Measurements from ENCODE around the gene SLC6A20. TPM values are rescaled to one million over a fixed set of nuclear protein-coding genes. Genes with fewer than 3 reads are reported as not detected.

SLC6A20 gene
- polyA plus RNA-seq, 3 donors, result 0.07 to 0.33 (median 0.20) TPM

- no peak for DNase-seq (ENCODE audit: extremely low read depth in 1 of 11, low read depth in 9 of 11, low spot score in 4 of 11)
Observed at GRCh38 chr3:45782381-45782780, 14.0 kb downstream of the SLC6A20 start.

- no peak for DNase-seq (ENCODE audit: extremely low read depth in 1 of 11, low read depth in 9 of 11, low spot score in 4 of 11)
Observed at GRCh38 chr3:45781841-45782240, 14.5 kb downstream of the SLC6A20 start.

DNA sequence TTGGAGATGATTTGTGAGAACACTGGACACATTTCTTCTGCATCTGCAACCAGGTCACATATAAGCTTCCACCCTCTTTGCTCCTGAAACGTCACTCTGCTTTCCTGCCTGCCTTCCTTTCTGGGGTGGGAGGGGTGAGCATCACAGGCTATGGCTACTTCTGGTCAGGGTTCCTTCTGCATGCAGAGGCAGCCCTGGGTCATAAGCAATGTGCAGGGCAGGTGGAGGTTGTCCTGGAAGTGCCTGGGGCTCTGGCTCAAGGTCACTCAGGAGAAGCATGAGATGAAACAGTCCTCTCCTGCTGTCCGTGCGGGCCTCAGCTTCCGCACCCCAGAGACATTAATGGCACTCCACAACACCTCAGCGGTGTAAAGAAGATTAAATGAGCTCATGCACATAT lies 15.1 kb downstream of the SLC6A20 start:
- DNase-seq (ENCODE audit: extremely low read depth in 1 of 11, low read depth in 9 of 11, low spot score in 4 of 11), result no peak

- DNase-seq (ENCODE audit: extremely low read depth in 1 of 11, low read depth in 9 of 11, low spot score in 4 of 11), result no peak
Observed at GRCh38 chr3:45779746-45780735, 16.3 kb downstream of the SLC6A20 start.

DNA sequence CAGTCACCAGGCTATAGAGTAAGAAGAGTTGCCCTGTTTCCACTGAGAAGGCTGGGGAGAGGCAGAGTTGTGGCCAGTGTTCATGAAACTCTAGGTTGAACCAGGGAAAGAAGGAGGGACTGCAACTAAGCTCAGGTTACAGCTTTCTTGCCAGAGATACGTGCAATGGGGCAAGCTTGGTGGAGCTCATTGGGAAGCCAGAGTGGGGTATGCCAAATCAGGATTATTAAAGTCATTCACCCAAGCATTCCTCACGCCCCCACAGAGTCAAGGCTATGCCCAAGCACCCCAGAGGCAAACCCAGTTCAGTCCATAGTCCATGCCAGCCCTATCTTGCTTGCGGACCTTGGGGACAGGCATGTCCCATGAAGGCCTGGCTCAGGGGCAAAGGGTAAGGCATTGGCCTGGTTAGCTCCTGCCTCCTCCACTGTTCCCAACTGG lies 17.6 kb downstream of the SLC6A20 start:
- DNase-seq (ENCODE audit: extremely low read depth in 1 of 11, low read depth in 9 of 11, low spot score in 4 of 11), result no peak

- no peak for DNase-seq (ENCODE audit: extremely low read depth in 1 of 11, low read depth in 9 of 11, low spot score in 4 of 11)
Observed at GRCh38 chr3:45777746-45778386, 18.5 kb downstream of the SLC6A20 start.

DNA sequence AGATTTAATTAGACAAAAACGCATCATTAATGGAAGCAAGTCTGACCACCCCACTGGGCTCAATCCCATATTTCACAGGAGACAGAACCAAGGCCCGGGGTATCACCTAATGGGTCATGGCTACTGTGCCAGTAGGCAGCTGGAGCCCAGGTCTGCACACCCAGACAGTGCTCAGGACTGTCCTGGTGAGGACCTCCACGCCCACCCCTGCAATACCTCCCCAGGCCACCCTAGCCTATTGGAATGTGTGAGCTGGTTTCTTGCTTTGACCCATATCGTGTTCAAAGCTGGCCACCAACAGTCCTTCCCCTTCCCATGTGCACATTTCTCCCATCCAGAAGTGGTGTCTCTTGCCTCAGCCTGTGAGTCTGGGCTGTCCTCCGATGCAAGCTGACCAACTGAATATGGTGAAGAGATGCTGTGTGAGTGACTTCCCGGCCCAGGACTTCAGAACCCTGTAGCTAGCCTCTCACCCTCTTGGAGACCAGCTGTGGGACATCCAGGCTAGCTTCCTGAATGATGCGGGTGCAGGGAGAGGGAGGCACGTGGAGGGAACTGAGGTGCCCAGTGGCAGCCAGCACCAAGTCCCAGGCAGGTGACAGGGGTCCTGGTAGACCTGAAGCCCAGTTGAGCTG lies 19.1 kb downstream of the SLC6A20 start:
- DNase-seq (ENCODE audit: extremely low read depth in 1 of 11, low read depth in 9 of 11, low spot score in 4 of 11), result no peak

DNA sequence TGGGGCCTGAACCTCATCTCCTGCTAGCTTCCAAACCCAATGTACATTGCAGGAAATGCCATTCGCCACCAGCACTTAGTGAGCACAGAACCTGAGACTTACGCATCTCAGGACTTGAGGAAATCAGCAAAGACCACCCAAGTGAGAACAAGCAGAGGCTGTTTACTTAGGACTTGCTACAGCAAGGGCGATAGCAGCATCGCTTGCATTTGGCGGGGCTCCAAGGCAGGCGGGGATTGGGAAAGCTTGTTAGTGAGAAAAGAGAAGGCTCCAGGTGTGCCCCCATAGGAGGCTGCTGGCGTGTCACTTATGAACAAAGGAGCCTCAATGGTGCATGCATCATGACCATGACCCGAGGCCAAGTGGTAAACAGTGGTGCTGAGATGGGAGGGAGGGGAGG lies 19.7 kb downstream of the SLC6A20 start:
- DNase-seq (ENCODE audit: extremely low read depth in 1 of 11, low read depth in 9 of 11, low spot score in 4 of 11), result peak in 1 of 11 donors; percentile 6

DNA sequence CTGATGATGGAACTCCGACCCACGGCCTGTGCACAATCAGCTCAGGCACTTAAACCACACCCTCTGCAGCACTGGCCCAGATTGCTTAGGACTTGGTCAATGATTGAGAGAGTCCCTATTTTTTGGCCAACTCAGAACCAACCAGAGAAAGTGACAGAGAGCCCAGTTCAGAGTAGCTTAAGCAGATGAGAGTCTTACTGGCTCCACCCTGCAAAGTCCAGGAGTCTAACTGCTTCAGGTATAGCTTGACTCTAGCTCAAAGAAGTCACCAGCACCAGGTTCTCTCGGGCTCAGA lies 20.1 kb downstream of the SLC6A20 start:
- DNase-seq (ENCODE audit: extremely low read depth in 1 of 11, low read depth in 9 of 11, low spot score in 4 of 11), result no peak

GRCh38 chr3:45775571-45776300 lies 20.6 kb downstream of the SLC6A20 start:
- no peak for DNase-seq (ENCODE audit: extremely low read depth in 1 of 11, low read depth in 9 of 11, low spot score in 4 of 11)

DNA sequence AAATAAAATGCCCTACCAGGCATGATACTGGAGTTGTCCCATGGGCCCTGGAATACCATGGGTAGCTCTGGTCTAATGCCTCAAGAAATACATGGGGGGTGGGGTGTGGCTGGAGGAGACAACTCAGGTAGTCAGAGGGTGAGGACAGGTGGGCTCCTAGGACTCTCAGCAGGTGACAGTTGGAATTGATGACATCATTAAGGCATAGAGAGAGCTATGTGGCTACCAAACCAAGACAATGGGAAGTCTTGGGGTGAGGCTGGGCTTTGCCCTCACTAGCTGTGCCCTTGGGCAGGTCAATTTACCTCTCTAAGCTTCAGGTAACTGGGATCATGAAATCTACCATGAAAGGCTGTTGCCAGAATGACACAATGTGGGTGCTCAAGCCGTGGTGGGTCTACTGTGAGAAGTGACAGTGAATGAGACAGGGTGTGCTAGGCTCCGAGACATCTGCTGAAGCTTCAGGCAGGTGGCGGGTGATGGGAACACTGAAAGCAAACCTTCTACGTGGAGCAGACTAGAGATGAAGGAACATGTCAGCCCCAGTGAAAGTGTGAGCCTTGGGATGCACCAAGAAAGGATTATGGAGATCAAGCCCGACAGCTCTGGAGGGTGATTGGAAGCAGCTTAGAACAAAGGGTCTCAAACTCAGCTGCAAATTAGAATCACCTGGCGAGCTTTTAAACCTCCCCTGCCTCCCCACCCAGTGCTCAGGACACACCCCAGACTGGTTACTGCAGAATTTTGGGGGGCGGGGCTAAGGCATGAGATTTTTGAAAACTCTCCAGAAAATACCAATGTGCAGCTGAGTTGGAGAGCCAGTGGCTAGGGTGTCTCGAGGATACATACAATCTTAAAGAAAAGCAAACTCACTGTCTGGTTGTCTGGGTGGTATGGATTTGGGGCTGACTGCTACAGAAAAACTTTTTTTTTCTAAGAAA lies 21.5 kb downstream of the SLC6A20 start:
- no peak for DNase-seq (ENCODE audit: extremely low read depth in 1 of 11, low read depth in 9 of 11, low spot score in 4 of 11)

- no peak for DNase-seq (ENCODE audit: extremely low read depth in 1 of 11, low read depth in 9 of 11, low spot score in 4 of 11)
Observed at GRCh38 chr3:45773714-45774449, 22.5 kb downstream of the SLC6A20 start.

- no peak for DNase-seq (ENCODE audit: extremely low read depth in 1 of 11, low read depth in 9 of 11, low spot score in 4 of 11)
Observed at GRCh38 chr3:45773072-45773471, 23.3 kb downstream of the SLC6A20 start.

- no peak for DNase-seq (ENCODE audit: extremely low read depth in 1 of 11, low read depth in 9 of 11, low spot score in 4 of 11)
Observed at GRCh38 chr3:45772341-45773035, 23.8 kb downstream of the SLC6A20 start.

DNA sequence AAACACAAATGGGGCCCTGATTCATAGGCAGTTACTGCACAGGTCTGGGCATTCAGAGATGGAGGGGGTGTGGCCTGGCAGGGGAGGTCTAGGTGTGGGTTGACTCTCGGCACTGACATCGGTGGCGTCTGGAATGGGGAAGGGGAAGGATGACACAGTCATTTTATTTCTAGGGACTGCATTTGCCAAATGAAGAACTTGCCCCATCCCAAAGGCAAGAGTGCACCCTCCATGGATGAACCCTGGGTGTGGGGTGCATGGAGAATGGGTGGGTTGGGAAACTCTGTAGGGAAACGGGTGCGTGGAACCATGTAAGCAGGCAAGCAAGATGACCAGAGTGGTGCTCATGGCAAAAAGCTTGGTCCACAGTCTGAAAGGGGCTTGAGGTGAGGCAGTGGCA lies 24.5 kb downstream of the SLC6A20 start:
- DNase-seq (ENCODE audit: extremely low read depth in 1 of 11, low read depth in 9 of 11, low spot score in 4 of 11), result no peak

DNA sequence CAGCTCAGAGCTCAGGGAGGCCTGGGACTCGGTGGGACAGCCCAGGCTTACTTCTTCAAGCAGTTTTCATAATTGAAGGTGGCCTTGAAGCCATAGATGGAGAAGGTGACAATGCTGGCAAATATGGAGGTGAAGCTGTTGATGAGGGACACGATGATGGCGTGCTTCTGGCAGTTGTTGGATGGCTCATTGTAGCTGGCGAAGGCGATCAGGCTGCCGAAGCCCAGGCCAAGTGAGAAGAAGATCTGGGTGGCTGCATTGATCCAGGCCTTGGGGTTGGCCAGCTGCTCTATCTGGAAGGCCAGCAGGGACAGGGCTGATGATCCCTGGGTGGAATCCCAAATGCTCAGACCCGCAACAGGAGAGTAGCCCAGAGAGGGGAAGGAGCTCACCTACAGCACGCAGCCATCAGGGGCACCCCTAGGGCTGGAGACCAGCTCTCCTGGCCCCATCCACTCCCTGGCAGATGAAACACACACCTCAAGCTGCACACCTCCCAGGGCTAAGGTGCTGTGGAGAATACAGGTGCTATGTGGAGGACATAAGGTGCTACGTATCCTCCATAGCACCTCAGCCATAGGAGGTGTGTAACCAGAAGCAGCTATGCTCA lies 25.1 kb downstream of the SLC6A20 start:
- no peak for DNase-seq (ENCODE audit: extremely low read depth in 1 of 11, low read depth in 9 of 11, low spot score in 4 of 11)

DNA sequence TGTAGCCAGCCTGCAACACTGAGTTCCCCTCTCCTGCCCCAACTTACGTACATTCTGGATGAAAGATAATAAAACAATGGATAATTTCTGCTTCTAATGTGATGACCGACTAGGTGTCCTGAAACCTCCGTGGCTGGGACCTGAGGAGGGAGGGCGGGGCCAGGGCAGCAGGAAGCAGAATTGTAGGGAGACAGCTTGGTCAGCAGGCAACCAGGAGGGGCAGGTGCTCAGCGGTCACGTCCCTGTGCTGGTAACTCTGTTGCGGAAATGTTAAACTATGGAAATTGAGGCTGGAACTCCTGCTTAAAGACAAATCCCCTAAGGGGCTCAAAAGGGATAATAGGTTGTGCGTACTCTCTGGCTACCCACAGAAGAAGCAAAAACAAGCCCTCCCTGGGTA lies 30.4 kb downstream of the SLC6A20 start:
- DNase-seq (ENCODE audit: extremely low read depth in 1 of 11, low read depth in 9 of 11, low spot score in 4 of 11), result no peak

All from renal cortex interstitium (tissue), 11 donors.